Heart left ventricle (tissue), 16 donors: ENCODE data around the gene ACVR2B. TPM values are rescaled to one million over a fixed set of nuclear protein-coding genes. Genes with fewer than 3 reads are reported as not detected.

Experiments used
- ATAC-seq, 4 donors: fragments of 200-7000 bp; cut with Tn5 transposase; one replicate each; pipeline ENCODE4 v1.9.1; 2020 to 2022; ENCODE audit warnings: moderate library complexity in 4 of 4, mild to moderate bottlenecking in 3 of 4, moderate number of reproducible peaks in 1 of 4
- DNase-seq, 5 donors: peaks; one replicate each; pipeline ENCODE4 v3.0.0-alpha.2; 2020
- H3K27ac ChIP-seq, 12 donors: fragments of 200-600 bp; sonication (generic) in 4 of 12; one replicate each; pipeline versions ENCODE4 v1.5.0 to v1.8.0; 2016 to 2022; ENCODE audit warnings: mild to moderate bottlenecking in 2 of 12
- H3K27me3 ChIP-seq, 9 donors: fragments of 200-600 bp; sonication (generic) in 2 of 9; one replicate each; pipeline versions ENCODE4 v1.5.1 to v1.8.0; 2016 to 2022; ENCODE audit warnings: mild to moderate bottlenecking in 3 of 9
- H3K36me3 ChIP-seq, 9 donors: fragments of 200-600 bp; sonication (generic) in 2 of 9; one replicate each; pipeline versions ENCODE4 v1.5.0 to v1.8.0; 2018 to 2022; ENCODE audit warnings: mild to moderate bottlenecking in 2 of 9
- H3K4me1 ChIP-seq, 12 donors: fragments of 200-600 bp; sonication (generic) in 4 of 12; one replicate each; pipeline versions ENCODE4 v1.5.0 to v1.8.0; 2016 to 2022; ENCODE audit warnings: mild to moderate bottlenecking in 3 of 12
- H3K4me3 ChIP-seq, 12 donors: fragments of 200-600 bp; sonication (generic) in 4 of 12; one replicate each; pipeline versions ENCODE4 v1.5.0 to v1.8.0; 2017 to 2022; ENCODE audit warnings: mild to moderate bottlenecking in 9 of 12, moderate library complexity in 4 of 12
- H3K9me3 ChIP-seq, 12 donors: fragments of 200-600 bp; sonication (generic) in 4 of 12; one replicate each; pipeline versions ENCODE4 v1.5.0 to v1.8.0; 2016 to 2022; ENCODE audit warnings: mild to moderate bottlenecking in 1 of 12
- CTCF ChIP-seq, 12 donors: fragments of 200-600 bp; sonication (generic) in 4 of 12; IDR thresholded peaks; one replicate each; pipeline versions ENCODE4 v1.5.0 to v1.8.0; 2018 to 2022; ENCODE audit warnings: antibody characterized with exemption in 12 of 12, mild to moderate bottlenecking in 5 of 12
- POLR2A ChIP-seq, 2 donors: fragments of 450-650 bp; IDR thresholded peaks; one replicate each; pipeline ENCODE4 v1.6.1; 2017; ENCODE audit warnings: antibody characterized with exemption in 2 of 2, mild to moderate bottlenecking in 2 of 2, moderate library complexity in 2 of 2
- WGBS, 4 donors: extraction: QIAGEN DNeasy Blood & Tissue Kit in 2 of 4; methylation state at CpG; one replicate each; pipeline versions ENCODE4 v1.1.5 to v1.1.7; 2013 to 2018; 5-methylcytosine and 5-hydroxymethylcytosine counted together
- intact Hi-C, 10 donors: fragments of 100-400 bp; cut with DNase I; formaldehyde crosslinking; loops; one replicate each; pipeline versions ENCODE4 v1.11.1 to v1.14.2; 2022
- polyA plus RNA-seq, 2 donors: library from polyadenylated mRNA; stranded (reverse); fragments of 200-250 nt; gene quantifications; one replicate each; pipeline ENCODE4 v1.2.3, GENCODE V29; 2013
- total RNA-seq, 9 donors: library from RNA; depleted of rRNA in 2 of 9; stranded (reverse); fragments of >200 nt in 2 of 9; fragmentation: NEBNext Ultra II Directional in 3 of 9; extraction: Animal tissue kit (Norgen Biotek cat#: 25700) in 3 of 9; gene quantifications; one replicate each; pipeline versions ENCODE4 v1.1.0 to v1.2.4, GENCODE V29; 2016 to 2023
- donor health status: ischemic (EF 13 %, LVEDD 7.1; RV severe dilation, severe dysfunction).
- donor health status: healthy with polysubstance abuse.
- donor health status: DM: no; HTN: yes; CAD: no.
- donor health status: DM: no; HTN: no; CAD: no.
- donor health status: ischemic (EF 25% LVEDD 6.9; RV normal size, moderate dysfunction).
- donor health status: ischemic (EF 25% LVEDD 5.7; RV mildly dilated, moderate dysfunction).
- donor health status: healthy.
- donor health status: DM: yes; HTN: yes; CAD: no.
- donor health status: ischemic (EF 35%, LVEDD 5.7; RV mildly dilated, moderate dysfunction).
- donor health status: nonischemic (EF 11% LVEDD 7.7; RV severe dilation, severe dysfunction).
- donor health status: DM: yes; HTN: yes; CAD: no.
- donor health status: PGD.
- donor health status: ischemic (EF 29% LVEDD 5.4; RV normal size, mild dysfunction).
- donor health status: nonischemic (EF 23%, LVEDD 6.1; RV moderate dilation, normal function).

Gene ACVR2B
- total and polyA plus RNA-seq, 11 donors = 1.3 to 12.4 (median 4.8) TPM

GRCh38 chr3:38507120-38507519, 53.4 kb downstream of the ACVR2B start:
- Histone ChIP-seq H3K27ac (no peak overlapping the region), H3K4me3 (no peak overlapping the region), H3K36me3 (peaks cover 0 to 100% (median 95%) of the 10 kb centered on the region in 9 donors), H3K27me3 (no peaks in the 10 kb centered on the region), H3K9me3 (no peaks in the 10 kb centered on the region), H3K4me1 (peaks cover 0 to 8% (median 0%) of the 10 kb centered on the region in 12 donors)
- no peak for ATAC-seq
- TF ChIP-seq POLR2A (IDR thresholded peaks at IDR 0.05) = no peak
- TF ChIP-seq CTCF (IDR thresholded peaks at IDR 0.05) = no peak
- intact Hi-C loops = no loop called here
- WGBS, 4 donors = 89 to 94% (median 92%) methylated on average over 2 of the region's 2 CpGs
- DNase-seq = no peak

GRCh38 chr3:38509732-38510131, 56.0 kb downstream of the ACVR2B start:
- H3K27ac ChIP-seq = no peak overlapping the region
- intact Hi-C loops = no loop called here
- WGBS, 4 donors = 89 to 96% (median 92%) methylated on average over 2 of the region's 2 CpGs
- H3K9me3 ChIP-seq = no peaks in the 10 kb centered on the region
- DNase-seq = no peak
- peaks cover 0 to 8% (median 0%) of the 10 kb centered on the region in 12 donors for H3K4me1 ChIP-seq
- TF ChIP-seq CTCF (IDR thresholded peaks at IDR 0.05) = no peak
- no peak for TF ChIP-seq POLR2A (IDR thresholded peaks at IDR 0.05)
- no peak overlapping the region for H3K4me3 ChIP-seq
- H3K36me3 ChIP-seq = peaks cover 0 to 100% (median 94%) of the 10 kb centered on the region in 9 donors
- H3K27me3 ChIP-seq = no peaks in the 10 kb centered on the region
- ATAC-seq = no peak

- peaks cover 0 to 2% (median 0%) of the 10 kb centered on the region in 12 donors for H3K4me1 ChIP-seq
- H3K9me3 ChIP-seq = no peaks in the 10 kb centered on the region
- intact Hi-C loops = no loop called here
- H3K36me3 ChIP-seq = peaks cover 0 to 100% (median 94%) of the 10 kb centered on the region in 9 donors
- no peak for DNase-seq
- TF ChIP-seq POLR2A (IDR thresholded peaks at IDR 0.05) (no peak), CTCF (IDR thresholded peaks at IDR 0.05) (no peak)
- no peak overlapping the region for H3K4me3 ChIP-seq
- ATAC-seq = no peak
- H3K27me3 ChIP-seq = no peaks in the 10 kb centered on the region
- no peak overlapping the region for H3K27ac ChIP-seq
Observed at GRCh38 chr3:38510631-38511030, 56.9 kb downstream of the ACVR2B start.

GRCh38 chr3:38511546-38511945, 57.9 kb downstream of the ACVR2B start:
- ATAC-seq (no peak), DNase-seq (no peak)
- Histone ChIP-seq H3K4me1 (no peaks in the 10 kb centered on the region), H3K27me3 (no peaks in the 10 kb centered on the region), H3K4me3 (no peak overlapping the region), H3K36me3 (peaks cover 0 to 100% (median 88%) of the 10 kb centered on the region in 9 donors), H3K27ac (no peak overlapping the region), H3K9me3 (peaks cover 0 to under 1% (median 0%) of the 10 kb centered on the region in 12 donors)
- intact Hi-C loops = no loop called here
- TF ChIP-seq POLR2A (IDR thresholded peaks at IDR 0.05) = no peak
- no peak for TF ChIP-seq CTCF (IDR thresholded peaks at IDR 0.05)
- WGBS, 4 donors = 87 to 89% (median 88%) methylated on average over 3 of the region's 3 CpGs
